OCI-LY7 (cell line): ENCODE results near the gene SMIM10L1.

ENCODE experiments used
- EZH2phosphoT487 ChIP-seq: fragments of 200-600 bp; sonication (generic); IDR thresholded peaks from 2 replicates; pipeline ENCODE4 v1.6.1; 2018; ENCODE audit warnings: low read depth, borderline replicate concordance, mild to moderate bottlenecking, mixed run types, antibody characterized with exemption, low read length, moderate library complexity, mixed read lengths
- TF ChIP-seq, protein P1 (sequence below): fragments of 200-600 bp; sonication (generic); conservative IDR thresholded peaks from 2 replicates; pipeline ENCODE4 v1.5.1; 2014; ENCODE audit warnings: mild to moderate bottlenecking, antibody characterized with exemption, low read length, moderate library complexity, mixed read lengths

DNA sequence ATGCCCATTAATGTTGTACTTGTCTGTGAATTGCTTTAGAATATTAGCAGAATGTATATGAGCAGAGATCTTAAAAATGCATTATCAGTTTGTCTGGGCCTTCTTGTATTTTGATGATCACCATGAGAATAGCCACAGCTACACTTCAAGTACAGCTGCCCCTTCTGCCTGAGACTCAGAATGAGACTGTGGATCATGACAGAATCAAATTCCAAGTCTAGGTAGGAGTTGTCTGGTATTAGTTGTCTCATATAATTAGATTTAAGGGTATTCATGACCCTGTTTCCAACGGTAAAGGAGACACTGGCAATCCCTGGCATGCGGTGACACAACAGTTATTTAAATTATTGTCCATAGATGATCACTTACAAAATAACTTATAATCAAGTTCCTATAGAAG is 18.3 kb upstream of the SMIM10L1 start:
- TF ChIP-seq EZH2phosphoT487 = no peak
- TF ChIP-seq, protein P1, sequence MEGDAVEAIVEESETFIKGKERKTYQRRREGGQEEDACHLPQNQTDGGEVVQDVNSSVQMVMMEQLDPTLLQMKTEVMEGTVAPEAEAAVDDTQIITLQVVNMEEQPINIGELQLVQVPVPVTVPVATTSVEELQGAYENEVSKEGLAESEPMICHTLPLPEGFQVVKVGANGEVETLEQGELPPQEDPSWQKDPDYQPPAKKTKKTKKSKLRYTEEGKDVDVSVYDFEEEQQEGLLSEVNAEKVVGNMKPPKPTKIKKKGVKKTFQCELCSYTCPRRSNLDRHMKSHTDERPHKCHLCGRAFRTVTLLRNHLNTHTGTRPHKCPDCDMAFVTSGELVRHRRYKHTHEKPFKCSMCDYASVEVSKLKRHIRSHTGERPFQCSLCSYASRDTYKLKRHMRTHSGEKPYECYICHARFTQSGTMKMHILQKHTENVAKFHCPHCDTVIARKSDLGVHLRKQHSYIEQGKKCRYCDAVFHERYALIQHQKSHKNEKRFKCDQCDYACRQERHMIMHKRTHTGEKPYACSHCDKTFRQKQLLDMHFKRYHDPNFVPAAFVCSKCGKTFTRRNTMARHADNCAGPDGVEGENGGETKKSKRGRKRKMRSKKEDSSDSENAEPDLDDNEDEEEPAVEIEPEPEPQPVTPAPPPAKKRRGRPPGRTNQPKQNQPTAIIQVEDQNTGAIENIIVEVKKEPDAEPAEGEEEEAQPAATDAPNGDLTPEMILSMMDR = no peak
